HEK293T (cell line): ENCODE measurements around the gene MRPS6.

Experiments
- CTCF ChIA-PET: fragments of 350-600 bp; formaldehyde crosslinking; extraction: SDS; loops from one replicate; lab custom pipeline; 2021; ENCODE audit warnings: antibody characterized with exemption, inconsistent platforms; lab: Yijun Ruan, JAX
- POLR2A ChIA-PET: fragments of 350-600 bp; formaldehyde crosslinking; extraction: SDS; loops from one replicate; lab custom pipeline; 2020; ENCODE audit warnings: antibody characterized with exemption, inconsistent platforms; lab: Yijun Ruan, JAX
- DNase-seq: peaks from one replicate; pipeline ENCODE4 v3.0.0; 2012; ENCODE audit warnings: mixed read lengths; ENCODE audit errors: extremely low spot score
- ARNT ChIP-seq: fragments of 450-650 bp; IDR thresholded peaks from 2 replicates; pipeline ENCODE4 v1.6.1; 2017; ENCODE audit warnings: mild to moderate bottlenecking
- BHLHE40 ChIP-seq: fragments of 450-650 bp; IDR thresholded peaks from 2 replicates; pipeline ENCODE4 v1.6.1; 2016; ENCODE audit warnings: mild to moderate bottlenecking, moderate library complexity, borderline replicate concordance
- CTBP1 ChIP-seq: fragments of 450-650 bp; IDR thresholded peaks from 2 replicates; pipeline ENCODE4 v1.6.1; 2016; ENCODE audit warnings: borderline replicate concordance
- ELF4 ChIP-seq: fragments of 450-650 bp; IDR thresholded peaks from 2 replicates; pipeline ENCODE4 v1.6.1; 2017; ENCODE audit warnings: antibody characterized with exemption
- FOXA1 ChIP-seq: fragments of 450-650 bp; IDR thresholded peaks from 2 replicates; pipeline ENCODE4 v1.6.1; 2016; ENCODE audit warnings: mild to moderate bottlenecking
- FOXK2 ChIP-seq: fragments of 450-650 bp; IDR thresholded peaks from 2 replicates; pipeline ENCODE4 v1.6.1; 2016; ENCODE audit warnings: mild to moderate bottlenecking
- FOXM1 ChIP-seq: fragments of 450-650 bp; IDR thresholded peaks from 2 replicates; pipeline ENCODE4 v1.6.1; 2017; ENCODE audit warnings: mild to moderate bottlenecking, borderline replicate concordance
- HDGF ChIP-seq: fragments of 450-650 bp; IDR thresholded peaks from 2 replicates; pipeline ENCODE4 v1.6.1; 2017; ENCODE audit warnings: antibody characterized with exemption, borderline replicate concordance
- L3MBTL2 ChIP-seq: fragments of 450-650 bp; conservative IDR thresholded peaks from 2 replicates; pipeline ENCODE4 v1.6.1; 2016; ENCODE audit warnings: mild to moderate bottlenecking
- LEF1 ChIP-seq: fragments of 450-650 bp; IDR thresholded peaks from 2 replicates; pipeline ENCODE4 v1.6.1; 2017; ENCODE audit warnings: mild to moderate bottlenecking, borderline replicate concordance
- NFRKB ChIP-seq: fragments of 450-650 bp; IDR thresholded peaks from 2 replicates; pipeline ENCODE4 v1.6.1; 2016; ENCODE audit warnings: mild to moderate bottlenecking, moderate library complexity
- SP1 ChIP-seq: fragments of 450-650 bp; IDR thresholded peaks from 2 replicates; pipeline ENCODE4 v1.6.1; 2017
- SUZ12 ChIP-seq: fragments of 450-650 bp; IDR thresholded peaks from 2 replicates; pipeline ENCODE4 v1.6.1; 2016; ENCODE audit warnings: mild to moderate bottlenecking
- TARDBP ChIP-seq: fragments of 450-650 bp; IDR thresholded peaks from 2 replicates; pipeline ENCODE4 v1.6.1; 2016
- ZNF384 ChIP-seq: fragments of 450-650 bp; IDR thresholded peaks from 2 replicates; pipeline ENCODE4 v1.6.1; 2016
- TF ChIP-seq, protein P1 (sequence below): fragments of 450-650 bp; IDR thresholded peaks from 2 replicates; pipeline ENCODE4 v1.6.1; 2016

Gene MRPS6

DNA sequence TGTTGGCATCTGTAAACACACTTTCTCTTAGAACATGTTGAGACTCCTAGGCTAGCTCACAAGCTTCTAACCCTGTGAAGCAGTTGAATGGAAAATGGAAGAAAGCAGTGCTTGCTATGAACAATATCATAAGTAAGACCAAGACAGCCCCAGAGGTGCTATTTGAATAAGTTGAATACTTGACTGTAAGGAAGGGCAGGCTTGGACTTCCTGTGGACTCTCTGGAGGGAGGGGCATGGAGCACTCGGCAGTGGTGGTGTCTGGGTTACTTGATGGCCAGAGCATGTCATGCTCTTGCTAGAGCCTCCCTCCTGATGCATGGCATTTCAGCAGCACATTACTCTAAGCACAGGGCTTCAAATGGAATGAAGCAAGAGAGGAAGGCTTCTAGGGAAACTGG is 60.0 kb downstream of the MRPS6 start:
- DNase-seq = no peak
- ChIA-PET CTCF (interaction anchor here (0.7 to 1.0 kb wide), 2 partner anchors 85 to 256 kb away, joined by 3 to 6 read pairs; no protein-coding TSS in a partner anchor), POLR2A (interaction anchor here (0.6 kb wide), 1 partner anchor 210 kb away, joined by 3 read pairs; no protein-coding TSS in a partner anchor)
- TF ChIP-seq TARDBP (no peak), CTBP1 (no peak), HDGF (no peak), LEF1 (no peak), ARNT (no peak), SP1 (no peak), ELF4 (no peak), BHLHE40 (no peak), L3MBTL2 (no peak)
- TF ChIP-seq, protein P1, sequence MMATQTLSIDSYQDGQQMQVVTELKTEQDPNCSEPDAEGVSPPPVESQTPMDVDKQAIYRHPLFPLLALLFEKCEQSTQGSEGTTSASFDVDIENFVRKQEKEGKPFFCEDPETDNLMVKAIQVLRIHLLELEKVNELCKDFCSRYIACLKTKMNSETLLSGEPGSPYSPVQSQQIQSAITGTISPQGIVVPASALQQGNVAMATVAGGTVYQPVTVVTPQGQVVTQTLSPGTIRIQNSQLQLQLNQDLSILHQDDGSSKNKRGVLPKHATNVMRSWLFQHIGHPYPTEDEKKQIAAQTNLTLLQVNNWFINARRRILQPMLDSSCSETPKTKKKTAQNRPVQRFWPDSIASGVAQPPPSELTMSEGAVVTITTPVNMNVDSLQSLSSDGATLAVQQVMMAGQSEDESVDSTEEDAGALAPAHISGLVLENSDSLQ = no peak

DNA sequence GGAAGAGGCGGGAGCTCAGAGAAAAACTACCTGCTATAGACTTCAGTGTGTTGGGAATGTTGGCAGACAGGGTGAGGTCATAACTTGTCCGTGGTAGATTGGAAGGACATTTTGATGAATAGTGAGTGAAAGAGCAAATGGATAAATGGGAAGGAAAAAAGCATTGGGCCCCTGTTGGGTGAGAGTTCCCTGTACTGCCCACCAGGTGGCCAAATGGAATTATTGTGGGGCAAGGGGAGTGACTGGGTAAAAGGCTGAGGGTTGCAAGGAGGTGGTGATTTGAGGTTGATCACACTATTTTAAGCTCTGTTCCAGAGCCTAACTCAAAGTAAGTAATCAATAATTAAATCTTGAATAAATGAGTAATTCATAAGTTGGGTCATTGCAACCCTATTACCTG is 60.4 kb downstream of the MRPS6 start:
- POLR2A ChIA-PET = no interaction called here
- TF ChIP-seq NFRKB = no peak
- TF ChIP-seq, protein P1 = no peak
- no peak for TF ChIP-seq FOXA1
- TF ChIP-seq LEF1 = no peak
- TF ChIP-seq TARDBP = no peak
- TF ChIP-seq SUZ12 = no peak
- no peak for TF ChIP-seq L3MBTL2
- no peak for TF ChIP-seq ARNT
- no peak for TF ChIP-seq ZNF384
- no peak for TF ChIP-seq SP1
- TF ChIP-seq CTBP1 = no peak
- no peak for TF ChIP-seq BHLHE40
- no peak for TF ChIP-seq FOXK2
- TF ChIP-seq HDGF = no peak
- TF ChIP-seq ELF4 = no peak
- no peak for TF ChIP-seq FOXM1
- CTCF ChIA-PET = interaction anchor here (0.7 kb wide), 1 partner anchor 84 kb away, joined by 6 read pairs; no protein-coding TSS in a partner anchor
- DNase-seq = peak; percentile 32

DNA sequence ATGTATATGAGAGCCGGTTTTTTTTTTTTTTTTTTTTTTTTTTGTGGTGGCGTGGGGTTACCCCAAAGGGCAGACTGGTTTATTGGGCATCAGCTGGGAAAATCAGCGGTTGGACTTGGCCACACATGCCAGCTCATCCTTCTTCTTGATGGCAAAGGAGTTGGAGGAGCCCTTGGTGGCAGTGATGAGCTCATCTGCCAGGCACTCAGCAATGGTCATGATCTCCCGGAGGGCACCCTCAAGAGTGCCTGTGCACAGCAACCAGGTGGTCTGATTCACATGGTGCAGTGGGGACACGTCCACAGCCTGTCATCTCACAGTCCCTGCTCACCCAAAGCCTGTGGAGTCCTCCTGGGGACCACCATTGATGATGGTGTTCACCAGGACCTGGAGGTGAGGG is 62.0 kb downstream of the MRPS6 start:
- ChIA-PET POLR2A (no interaction called here), CTCF (interaction anchor here (0.7 kb wide), 1 partner anchor 29 kb away, joined by 5 read pairs; no protein-coding TSS in a partner anchor)
- TF ChIP-seq SUZ12 (no peak), ELF4 (no peak), FOXK2 (no peak), SP1 (no peak), LEF1 (no peak), ARNT (no peak), L3MBTL2 (no peak), FOXM1 (no peak), ZNF384 (no peak), TARDBP (no peak), HDGF (no peak), NFRKB (no peak), BHLHE40 (no peak), CTBP1 (no peak), FOXA1 (no peak)
- TF ChIP-seq, protein P1 = no peak
- no peak for DNase-seq

DNA sequence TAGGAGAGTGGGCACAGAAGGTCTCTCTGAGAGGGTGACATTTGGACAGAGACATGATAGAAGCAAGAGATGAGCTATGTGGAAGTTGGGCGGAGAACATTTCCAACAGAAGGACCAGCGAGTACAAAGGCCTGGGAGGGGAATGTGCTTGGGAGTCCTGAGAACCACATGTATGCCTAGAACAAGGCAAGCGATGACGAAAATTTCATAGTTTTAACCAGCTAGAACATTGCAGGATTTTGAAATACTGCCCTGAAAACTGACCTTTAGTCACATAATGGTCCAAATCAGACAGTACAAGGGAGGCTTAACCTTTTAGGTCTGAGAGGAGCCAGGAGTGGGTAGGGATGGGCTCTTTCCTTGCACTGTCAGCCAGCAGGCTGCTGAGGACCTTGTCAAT is 68.0 kb downstream of the MRPS6 start:
- ChIA-PET POLR2A (no interaction called here), CTCF (no interaction called here)
- no peak for TF ChIP-seq ELF4
- TF ChIP-seq CTBP1 = no peak
- no peak for TF ChIP-seq ARNT
- no peak for DNase-seq

DNA sequence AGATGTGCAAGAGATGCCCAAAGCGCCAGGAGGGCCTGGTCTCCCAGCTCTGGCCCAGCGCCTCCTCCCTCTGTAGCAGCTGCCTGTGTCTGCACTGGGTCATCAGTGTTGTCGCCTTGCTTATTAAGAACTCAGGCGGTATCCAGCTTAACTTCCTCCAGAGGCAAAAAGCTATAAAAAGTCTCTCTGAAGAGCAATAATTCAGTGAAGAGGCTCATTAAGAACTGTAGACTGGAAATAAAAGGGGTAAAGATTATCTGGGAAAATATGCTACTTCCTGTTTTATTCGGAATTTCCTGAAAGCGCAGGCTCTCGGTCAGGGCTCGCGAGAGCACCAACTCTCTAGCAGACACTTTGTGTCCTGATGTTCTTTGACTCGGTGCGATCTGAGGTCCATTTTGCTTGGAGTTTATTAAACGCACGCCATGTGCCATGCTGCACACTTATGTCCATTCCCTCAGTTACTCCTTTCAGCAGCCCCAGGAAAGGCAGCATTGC is 70.4 kb downstream of the MRPS6 start:
- ChIA-PET CTCF (no interaction called here), POLR2A (no interaction called here)
- DNase-seq = no peak
- TF ChIP-seq CTBP1 = no peak
- no peak for TF ChIP-seq ZNF384
- TF ChIP-seq ELF4 = no peak
- no peak for TF ChIP-seq LEF1
- no peak for TF ChIP-seq HDGF
- TF ChIP-seq NFRKB = no peak
- TF ChIP-seq BHLHE40 = no peak

DNA sequence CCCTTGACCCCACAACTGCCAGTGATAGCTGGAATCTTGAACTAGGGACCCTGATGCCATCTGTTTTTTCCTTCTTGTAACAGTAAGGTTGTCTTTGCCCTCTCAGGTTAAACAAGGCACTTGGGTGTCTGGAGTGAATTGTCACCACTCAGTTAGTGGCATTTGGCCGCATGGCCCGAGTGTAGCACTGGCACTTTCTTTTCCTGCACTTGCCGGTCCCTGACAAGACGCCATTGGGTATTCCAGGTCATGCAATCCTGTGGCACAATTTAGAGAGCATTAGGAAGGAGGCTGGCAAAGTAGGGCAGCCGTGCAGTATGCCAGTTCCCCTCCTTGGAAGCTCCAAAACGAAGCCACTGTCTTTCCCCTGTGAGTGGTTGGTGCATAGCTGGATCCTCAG is 70.8 kb downstream of the MRPS6 start:
- CTCF ChIA-PET = interaction anchor here (0.5 kb wide), 1 partner anchor 93 kb away, joined by 4 read pairs; no protein-coding TSS in a partner anchor

More for the DNA sequence above, 70.8 kb downstream of the MRPS6 start:
- no peak for TF ChIP-seq ELF4
- no peak for TF ChIP-seq FOXA1
- TF ChIP-seq SUZ12 = no peak
- TF ChIP-seq FOXM1 = no peak
- no peak for TF ChIP-seq ARNT
- no peak for TF ChIP-seq NFRKB
- TF ChIP-seq L3MBTL2 = no peak
- no peak for TF ChIP-seq ZNF384
- no peak for TF ChIP-seq HDGF
- TF ChIP-seq CTBP1 = no peak
- DNase-seq = no peak
- POLR2A ChIA-PET = no interaction called here
